NOMO-1 treated with DMSO at 0.1 percent for 48 hours (cell line): ENCODE data around the gene ROR2.

ENCODE experiments used
- DNase-seq: peaks from one replicate; lab custom pipeline; 2025; ENCODE audit not compliant: unreplicated experiment; lab: John Stamatoyannopoulos, UW

Gene ROR2

GRCh38 chr9:91589101-91589553, 360.9 kb downstream of the ROR2 start:
- DNase-seq: no peak

GRCh38 chr9:91586282-91586681, 363.7 kb downstream of the ROR2 start:
- no peak for DNase-seq

DNA sequence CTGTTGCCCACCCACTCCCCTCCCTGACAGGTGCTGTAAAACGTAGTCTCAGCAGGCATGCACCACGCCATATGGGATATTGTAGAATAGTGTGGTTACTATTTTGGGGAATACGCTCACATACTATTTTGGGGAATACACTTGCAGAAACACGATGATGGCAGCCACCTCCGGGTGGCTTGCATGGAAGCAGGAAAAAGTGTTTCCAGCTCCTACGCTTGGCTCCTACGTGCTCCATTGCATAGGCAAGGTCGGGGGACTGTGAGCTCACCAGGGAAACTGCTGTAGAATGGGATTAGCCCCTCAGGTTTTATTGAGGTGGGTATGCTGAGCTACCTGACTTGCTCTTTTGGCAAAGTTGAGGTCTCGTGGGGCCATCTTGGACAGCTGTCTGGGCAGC, 366.1 kb downstream of the ROR2 start:
- DNase-seq: no peak

GRCh38 chr9:91583161-91583875, 366.7 kb downstream of the ROR2 start:
- no peak for DNase-seq

DNA sequence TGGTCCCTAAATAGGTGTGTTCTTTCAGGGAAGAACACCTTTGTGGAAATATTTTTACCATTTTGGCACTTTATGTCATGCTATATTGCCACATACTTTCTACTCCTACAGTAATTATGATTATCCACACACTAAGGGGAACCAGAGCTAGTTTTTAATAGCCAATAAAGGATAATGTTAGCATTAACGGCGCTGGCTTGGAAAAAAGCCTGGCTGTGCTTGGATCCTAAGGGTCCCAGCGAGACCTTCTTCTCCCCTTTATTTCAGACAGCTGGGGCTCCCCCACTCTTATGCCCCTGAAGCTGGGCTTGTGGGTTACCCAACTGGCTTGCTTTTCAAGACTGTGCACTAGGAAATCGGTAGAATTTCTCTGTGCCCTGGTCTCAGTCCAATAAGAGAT, 367.8 kb downstream of the ROR2 start:
- no peak for DNase-seq

GRCh38 chr9:91580136-91580535, 369.9 kb downstream of the ROR2 start:
- DNase-seq: no peak

DNA sequence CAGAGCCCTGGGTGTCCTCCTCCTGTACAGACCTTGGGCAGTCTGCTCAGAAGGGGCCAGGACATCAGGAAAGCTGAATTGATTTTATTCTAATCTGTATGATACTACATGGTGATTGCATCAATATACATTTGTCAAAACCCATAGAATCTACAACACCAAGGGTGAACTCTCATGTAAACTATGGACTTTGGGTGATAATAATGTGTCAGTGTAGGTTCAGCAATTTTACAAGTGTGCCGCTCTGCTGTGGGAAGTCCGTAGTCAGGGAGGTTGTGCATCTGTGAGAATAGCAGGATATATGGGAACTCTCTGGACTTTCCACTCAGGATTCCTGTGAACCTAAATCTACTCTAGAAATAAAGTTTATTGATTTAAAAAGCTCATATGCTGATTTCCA, 371.1 kb downstream of the ROR2 start:
- no peak for DNase-seq

GRCh38 chr9:91577633-91578061, 372.4 kb downstream of the ROR2 start:
- DNase-seq: no peak

DNA sequence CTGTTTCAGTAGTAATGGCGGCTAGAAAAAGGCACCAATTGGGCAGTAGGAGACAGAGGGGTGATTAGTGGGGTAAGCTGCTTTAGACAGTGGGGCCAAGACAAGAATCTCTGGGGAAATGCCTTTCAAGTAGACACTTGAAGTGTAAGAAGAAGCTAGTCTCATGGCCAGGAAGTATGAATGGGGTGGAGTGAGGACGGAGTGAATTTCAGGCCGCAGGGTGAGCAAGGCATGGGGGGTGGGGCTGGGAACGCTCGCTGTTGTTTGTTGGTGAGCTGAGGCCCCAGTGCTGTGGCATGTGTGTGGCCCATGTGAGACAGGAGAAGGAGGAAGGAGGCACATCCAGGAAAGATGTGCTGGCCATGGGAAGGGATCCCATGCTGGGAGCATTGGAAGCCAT, 377.2 kb downstream of the ROR2 start:
- no peak for DNase-seq

GRCh38 chr9:91572044-91572443, 378.0 kb downstream of the ROR2 start:
- no peak for DNase-seq

DNA sequence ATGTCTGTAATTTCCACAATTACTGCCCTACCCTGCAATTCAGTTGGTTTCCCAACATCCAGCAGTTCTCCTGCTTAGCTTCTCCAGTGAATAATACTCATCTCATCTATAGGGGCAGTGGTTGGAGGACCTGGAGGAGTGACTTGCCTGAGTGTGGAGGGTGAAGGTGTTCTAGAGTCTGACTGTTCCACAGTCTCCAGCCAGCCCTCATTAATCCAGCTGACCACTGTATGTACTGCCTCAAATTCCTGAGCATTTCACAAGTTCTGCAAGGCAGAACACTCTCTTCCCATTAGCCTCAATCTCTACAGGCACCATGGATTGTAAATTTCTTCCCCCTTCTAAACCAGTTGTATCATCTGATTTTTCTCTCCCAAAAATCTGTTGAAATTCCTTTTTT, 379.0 kb downstream of the ROR2 start:
- DNase-seq: no peak

DNA sequence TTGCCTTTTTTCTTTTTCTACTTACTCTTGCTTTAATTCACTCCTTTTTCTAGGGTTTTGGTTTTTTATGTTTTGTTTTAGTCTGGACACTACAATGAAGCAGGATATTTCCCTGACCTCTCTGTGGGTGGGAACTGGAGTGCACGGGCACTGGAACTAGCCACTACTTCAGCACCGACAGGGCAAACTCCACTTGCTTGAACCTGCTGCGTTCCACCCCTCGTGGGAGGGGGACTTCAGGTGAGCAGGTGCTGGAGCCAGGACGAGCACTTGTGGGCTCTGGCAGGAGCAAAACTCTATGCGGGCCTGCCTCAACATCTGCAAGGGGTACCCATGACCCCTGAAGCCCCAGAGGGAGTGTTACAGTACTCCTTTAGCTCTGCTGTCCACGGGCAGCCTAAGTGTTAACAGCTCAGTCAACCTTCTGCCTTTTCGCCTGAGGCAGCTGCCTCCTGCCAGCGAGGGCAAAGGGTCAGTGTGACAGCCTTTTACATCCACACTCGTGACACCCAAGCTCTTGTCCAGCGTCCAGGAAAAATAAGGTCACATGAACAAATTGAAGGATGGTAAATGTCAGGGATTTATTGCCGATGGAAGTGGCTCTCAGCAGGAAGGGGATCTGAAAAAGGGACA, 382.3 kb downstream of the ROR2 start:
- DNase-seq: no peak

GRCh38 chr9:91564081-91564670, 385.9 kb downstream of the ROR2 start:
- no peak for DNase-seq

DNA sequence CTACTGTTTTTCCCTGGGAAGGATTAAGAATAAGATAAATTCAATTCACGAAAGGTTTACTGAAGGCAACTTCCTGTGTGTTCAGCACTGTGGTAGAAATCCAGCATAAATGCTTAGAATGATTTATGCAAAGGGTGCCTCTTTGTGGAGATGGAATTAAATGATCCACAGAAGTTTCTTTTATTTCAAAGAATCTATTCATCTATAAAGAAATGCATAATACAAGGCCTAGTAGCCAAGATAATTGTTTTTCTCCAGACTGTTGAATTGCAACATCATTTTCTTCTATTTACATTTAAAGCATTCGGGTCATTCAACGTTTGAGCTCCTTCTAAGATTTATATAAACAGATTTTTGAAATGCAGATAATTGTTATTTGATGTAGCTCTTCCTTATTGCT, 387.6 kb downstream of the ROR2 start:
- no peak for DNase-seq

DNA sequence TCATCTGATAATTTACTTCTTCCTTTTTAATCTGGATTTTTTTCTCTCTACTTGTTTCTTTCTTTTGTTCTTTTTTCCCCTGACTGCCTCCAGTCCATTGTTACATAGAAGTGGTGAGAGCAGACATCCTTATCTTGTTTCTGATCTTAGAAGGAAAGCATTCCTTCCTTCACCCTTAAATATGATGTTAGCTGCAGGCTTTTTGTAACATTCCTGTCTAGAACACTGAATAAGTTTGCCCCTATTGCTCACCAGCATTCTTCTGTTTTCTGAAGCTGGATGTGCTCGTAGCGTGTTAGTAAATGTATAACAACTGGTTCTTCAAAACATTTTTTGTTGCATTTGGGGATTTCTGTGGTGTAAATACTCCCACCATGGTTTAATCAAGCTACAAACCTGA, 389.7 kb downstream of the ROR2 start:
- DNase-seq: no peak

DNA sequence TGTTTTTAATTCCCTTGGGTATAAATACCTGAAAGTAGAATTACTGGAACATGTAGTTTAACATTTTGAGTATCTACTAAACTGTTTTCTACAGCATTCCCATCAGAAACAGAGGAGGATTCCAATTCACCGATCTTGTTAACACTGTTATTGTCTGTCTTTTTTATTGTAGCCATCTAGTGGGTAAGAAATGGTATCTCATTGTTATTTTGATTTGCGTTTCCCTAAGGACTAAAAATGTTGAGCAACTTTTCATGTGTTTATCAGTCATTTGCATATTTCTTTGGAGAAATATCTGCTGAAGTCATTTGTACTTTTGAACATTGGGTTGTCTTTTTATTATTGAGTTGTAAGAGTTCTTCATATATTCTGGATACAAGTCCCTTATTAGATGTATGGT, 391.1 kb downstream of the ROR2 start:
- no peak for DNase-seq

GRCh38 chr9:91558395-91558794, 391.6 kb downstream of the ROR2 start:
- DNase-seq: no peak

DNA sequence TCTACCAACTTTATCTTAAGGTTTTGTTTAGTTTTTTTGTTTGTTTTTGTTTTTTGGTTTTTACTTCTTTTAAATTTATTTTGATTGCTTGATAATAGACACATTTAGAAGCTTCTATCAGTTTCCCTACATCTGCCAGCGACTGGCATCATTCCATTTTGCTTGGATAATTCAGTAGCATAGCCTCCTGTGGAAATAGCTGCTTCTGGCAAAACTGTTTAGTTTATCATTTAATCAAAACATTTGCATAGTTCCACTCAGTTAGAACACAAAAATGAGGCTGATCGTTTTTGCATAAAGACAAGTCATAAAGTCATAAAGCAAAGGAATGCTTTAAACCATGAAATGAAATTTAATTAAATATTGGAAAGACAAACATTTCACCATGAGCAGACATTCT, 392.7 kb downstream of the ROR2 start:
- DNase-seq: no peak

DNA sequence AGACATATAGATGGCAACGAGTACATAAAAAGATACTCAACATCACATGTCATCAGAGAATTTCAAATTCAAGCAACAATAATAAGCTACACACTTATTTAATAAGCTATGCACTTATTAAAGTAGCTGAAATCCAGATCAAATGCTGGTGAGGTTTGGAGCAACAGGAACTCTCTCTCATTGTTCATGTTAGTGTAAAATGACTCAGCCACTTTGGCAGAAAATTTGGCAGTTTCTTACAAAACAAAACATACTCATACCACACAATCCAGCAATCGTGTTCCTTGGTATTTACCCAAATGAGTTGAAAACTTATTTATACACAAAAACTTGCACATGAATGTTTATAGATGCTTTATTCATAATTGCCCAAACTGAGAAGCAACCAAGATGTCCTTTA, 394.9 kb downstream of the ROR2 start:
- no peak for DNase-seq

GRCh38 chr9:91549177-91549576, 400.9 kb downstream of the ROR2 start:
- no peak for DNase-seq

- no peak for DNase-seq
These were observed 402.9 kb downstream of the ROR2 start for GRCh38 chr9:91547081-91547480.

GRCh38 chr9:91546574-91546973, 403.5 kb downstream of the ROR2 start:
- no peak for DNase-seq
